ENCODE measurements around the gene CCDC83. TPM values are rescaled to one million over a fixed set of nuclear protein-coding genes. Genes with fewer than 3 reads are reported as not detected.
"Not testable (repeated sequence)": the region's sequence is repeated elsewhere in the genome, so short reads cannot be mapped to it uniquely, and the experiment has no call there.

The CCDC83 gene
- total RNA-seq, 1 donor from 2014 or later: not detected

GRCh38 chr11:85945788-85946187 lies 90.6 kb downstream of the CCDC83 start:
- no peak for DNase-seq

- DNase-seq: no peak
Measured at GRCh38 chr11:85946221-85946620, 91.0 kb downstream of the CCDC83 start.

- peak; percentile 96 for DNase-seq
Measured at GRCh38 chr11:85947431-85948272, 92.5 kb downstream of the CCDC83 start.

- no peak for DNase-seq
Measured at GRCh38 chr11:85948884-85949283, 93.7 kb downstream of the CCDC83 start.

- no peak for DNase-seq
Measured at GRCh38 chr11:85949798-85950197, 94.6 kb downstream of the CCDC83 start.

- DNase-seq: no peak
Measured at GRCh38 chr11:85950317-85951048, 95.3 kb downstream of the CCDC83 start.

- no peak for DNase-seq
Measured at GRCh38 chr11:85951049-85951405, 95.8 kb downstream of the CCDC83 start.

GRCh38 chr11:85951428-85952107 lies 96.4 kb downstream of the CCDC83 start:
- DNase-seq: no peak

GRCh38 chr11:85952108-85952485 lies 96.9 kb downstream of the CCDC83 start:
- DNase-seq: not testable (repeated sequence)

- DNase-seq: no peak
Measured at GRCh38 chr11:85953491-85954143, 98.4 kb downstream of the CCDC83 start.

- DNase-seq: no peak
Measured at GRCh38 chr11:85955531-85955930, 100.3 kb downstream of the CCDC83 start.

GRCh38 chr11:85960678-85961077 lies 105.5 kb downstream of the CCDC83 start:
- DNase-seq: no peak

- DNase-seq: peak; percentile 24
Measured at GRCh38 chr11:85961130-85961529, 105.9 kb downstream of the CCDC83 start.

GRCh38 chr11:85961930-85962363 lies 106.8 kb downstream of the CCDC83 start:
- DNase-seq: peak; percentile 87

- DNase-seq: no peak
Measured at GRCh38 chr11:85965202-85965601, 110.0 kb downstream of the CCDC83 start.

GRCh38 chr11:85967457-85967856 lies 112.3 kb downstream of the CCDC83 start:
- DNase-seq: no peak

Other genes starting within 250 kb of the CCDC83 start
- gene DLG2, start 228.0 kb upstream of the CCDC83 start, total RNA-seq: 0.17 and 0.51 TPM in 2 replicates
- 55.8 and 69.4 TPM in 2 replicates for gene TMEM126B, start 226.8 kb upstream of the CCDC83 start, total RNA-seq
- gene TMEM126A, start 207.4 kb upstream of the CCDC83 start, total RNA-seq: 35.1 and 35.5 TPM in 2 replicates
- 27.9 and 45.9 TPM in 2 replicates for gene CREBZF, start 190.3 kb upstream of the CCDC83 start, total RNA-seq
- gene CCDC89, start 169.2 kb upstream of the CCDC83 start, total RNA-seq: not detected in 2 replicates
- gene SYTL2, start 44.2 kb upstream of the CCDC83 start, total RNA-seq: 1.7 and 2.0 TPM in 2 replicates
- gene PICALM, start 213.7 kb downstream of the CCDC83 start, total RNA-seq: 238 and 240 TPM in 2 replicates

Data from dermis blood vessel endothelial cell (primary cell).